CD8-positive, alpha-beta memory T cell (primary cell): ENCODE results near the gene LAMA3. TPM values are rescaled to one million over a fixed set of nuclear protein-coding genes. Genes with fewer than 3 reads are reported as not detected.

Source experiments
- CTCF ChIA-PET: fragments of 350-600 bp; sonication (Branson Sonifier 250); formaldehyde crosslinking; loops from one replicate; lab custom pipeline; 2021; ENCODE audit warnings: antibody characterized with exemption; lab: Charles Lee
- POLR2A ChIA-PET: fragments of 350-600 bp; sonication (Branson Sonifier 250); formaldehyde crosslinking; loops from one replicate; lab custom pipeline; 2021; ENCODE audit warnings: antibody characterized with exemption; lab: Charles Lee
- DNase-seq, 5 donors: peaks; one replicate each; pipeline versions ENCODE4 v3.0.0 to v3.0.0-alpha.2; 2020 to 2022; ENCODE audit warnings: mixed read lengths in 1 of 5
- H3K27ac ChIP-seq: one replicate; pipeline ENCODE4 v1.7.0; 2013; ENCODE audit warnings: low read depth, mild to moderate bottlenecking, low read length, moderate library complexity
- H3K27me3 ChIP-seq: 2 replicates; pipeline ENCODE4 v1.7.0; 2013; ENCODE audit warnings: low read length, mild to moderate bottlenecking; ENCODE audit not compliant: insufficient read depth, poor library complexity, severe bottlenecking
- H3K36me3 ChIP-seq: 2 replicates; pipeline ENCODE4 v1.7.0; 2013; ENCODE audit warnings: mild to moderate bottlenecking, low read length, moderate library complexity; ENCODE audit not compliant: insufficient read depth
- H3K4me1 ChIP-seq: 2 replicates; pipeline ENCODE4 v1.7.0; 2013; ENCODE audit warnings: mild to moderate bottlenecking, low read length, moderate library complexity; ENCODE audit not compliant: insufficient read depth
- H3K4me3 ChIP-seq: 2 replicates; pipeline ENCODE4 v1.7.0; 2013; ENCODE audit warnings: mild to moderate bottlenecking, low read length
- H3K9me3 ChIP-seq: 2 replicates; pipeline ENCODE4 v1.7.0; 2013; ENCODE audit warnings: mild to moderate bottlenecking, low read length
- H3K27ac Mint-ChIP-seq, 8 donors: one replicate each; pipeline ENCODE4 v1.8.0; 2020 to 2021; ENCODE audit warnings: mixed read lengths in 8 of 8, mild to moderate bottlenecking in 6 of 8, inconsistent platforms in 3 of 8, moderate library complexity in 3 of 8
- H3K27me3 Mint-ChIP-seq, 2 donors: one replicate each; pipeline ENCODE4 v1.8.0; 2020 to 2021; ENCODE audit warnings: mixed read lengths in 2 of 2, mild to moderate bottlenecking in 1 of 2, moderate library complexity in 1 of 2
- H3K36me3 Mint-ChIP-seq, 3 donors: one replicate each; pipeline ENCODE4 v1.8.0; 2020 to 2021; ENCODE audit warnings: mixed read lengths in 3 of 3, inconsistent platforms in 1 of 3, mild to moderate bottlenecking in 1 of 3
- H3K4me1 Mint-ChIP-seq, 3 donors: one replicate each; pipeline ENCODE4 v1.8.0; 2020 to 2021; ENCODE audit warnings: mixed read lengths in 3 of 3, inconsistent platforms in 1 of 3, mild to moderate bottlenecking in 1 of 3
- H3K4me3 Mint-ChIP-seq, 7 donors: one replicate each; pipeline ENCODE4 v1.8.0; 2020 to 2021; ENCODE audit warnings: mixed read lengths in 7 of 7, mild to moderate bottlenecking in 6 of 7, moderate library complexity in 4 of 7, inconsistent platforms in 2 of 7
- H3K9me3 Mint-ChIP-seq, 5 donors: one replicate each; pipeline ENCODE4 v1.8.0; 2020 to 2022; ENCODE audit warnings: mixed read lengths in 5 of 5, mild to moderate bottlenecking in 3 of 5, moderate library complexity in 2 of 5, inconsistent platforms in 1 of 5
- polyA plus RNA-seq: library from polyadenylated mRNA; unstranded; fragments of 300-500 nt; fragmentation: Illumina TruSeq; gene quantifications from one replicate; pipeline ENCODE4 v1.2.3, GENCODE V29; 2021
- total RNA-seq, 2 experiments: library from RNA; stranded (reverse); gene quantifications; one replicate each; pipeline ENCODE4 v1.2.3, GENCODE V29; 2021

Gene LAMA3
- total and polyA plus RNA-seq, 3 experiments from 2014 or later: 0.47 TPM; not detected in 2

DNA sequence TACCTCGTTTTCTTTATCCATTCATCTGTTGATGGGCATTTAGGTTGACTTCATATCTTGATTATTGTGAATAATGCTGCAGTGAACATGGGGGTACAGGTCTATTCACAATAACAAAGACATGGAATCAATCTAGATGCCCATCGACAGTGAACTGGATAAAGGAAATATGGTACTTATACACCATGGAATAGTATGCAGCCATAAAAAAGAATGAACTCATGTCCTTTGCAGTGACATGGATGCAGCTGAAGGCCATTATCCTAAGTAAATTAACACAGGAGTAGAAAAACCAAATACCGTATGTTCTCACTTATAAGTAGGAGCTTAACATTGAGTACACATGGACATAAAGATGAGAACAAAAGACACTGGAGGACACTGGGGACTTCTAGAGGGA is 111.6 kb downstream of the LAMA3 start:
- no peaks in the 10 kb centered on the region for H3K4me1 Mint-ChIP-seq
- H3K9me3 Mint-ChIP-seq: no peaks in the 10 kb centered on the region
- Histone ChIP-seq H3K4me1 (no peaks in the 10 kb centered on the region), H3K27me3 (no peaks in the 10 kb centered on the region), H3K27ac (no peak overlapping the region), H3K4me3 (no peak overlapping the region), H3K9me3 (no peaks in the 10 kb centered on the region), H3K36me3 (no peaks in the 10 kb centered on the region)
- H3K27ac Mint-ChIP-seq: no peak overlapping the region
- peaks cover 0 to 7% (median 1%) of the 10 kb centered on the region in 3 donors for H3K36me3 Mint-ChIP-seq
- CTCF ChIA-PET: no interaction called here
- no peak overlapping the region for H3K4me3 Mint-ChIP-seq
- POLR2A ChIA-PET: no interaction called here
- no peak for DNase-seq
- H3K27me3 Mint-ChIP-seq: peaks cover 22 to 32% of the 10 kb centered on the region in 2 donors

GRCh38 chr18:23802817-23803216 is 113.6 kb downstream of the LAMA3 start:
- Mint-ChIP-seq H3K4me1 (no peaks in the 10 kb centered on the region), H3K36me3 (peaks cover 0 to 4% (median 1%) of the 10 kb centered on the region in 3 donors), H3K27ac (no peak overlapping the region), H3K9me3 (no peaks in the 10 kb centered on the region), H3K27me3 (peaks cover 22 to 32% of the 10 kb centered on the region in 2 donors), H3K4me3 (no peak overlapping the region)
- POLR2A ChIA-PET: no interaction called here
- DNase-seq: no peak
- Histone ChIP-seq H3K27me3 (no peaks in the 10 kb centered on the region), H3K36me3 (no peaks in the 10 kb centered on the region), H3K27ac (no peak overlapping the region), H3K4me1 (no peaks in the 10 kb centered on the region), H3K9me3 (no peaks in the 10 kb centered on the region), H3K4me3 (no peak overlapping the region)
- CTCF ChIA-PET: no interaction called here

GRCh38 chr18:23803755-23804154 is 114.5 kb downstream of the LAMA3 start:
- H3K4me1 Mint-ChIP-seq: no peaks in the 10 kb centered on the region
- H3K27me3 Mint-ChIP-seq: peaks cover 17 to 32% of the 10 kb centered on the region in 2 donors
- Histone ChIP-seq H3K27me3 (no peaks in the 10 kb centered on the region), H3K4me1 (no peaks in the 10 kb centered on the region), H3K36me3 (no peaks in the 10 kb centered on the region), H3K4me3 (no peak overlapping the region), H3K9me3 (no peaks in the 10 kb centered on the region), H3K27ac (no peak overlapping the region)
- no peak overlapping the region for H3K27ac Mint-ChIP-seq
- no peak overlapping the region for H3K4me3 Mint-ChIP-seq
- CTCF ChIA-PET: no interaction called here
- no peak for DNase-seq
- POLR2A ChIA-PET: no interaction called here
- no peaks in the 10 kb centered on the region for H3K9me3 Mint-ChIP-seq
- H3K36me3 Mint-ChIP-seq: peaks cover 0 to 4% (median 0%) of the 10 kb centered on the region in 3 donors

GRCh38 chr18:23805898-23806297 is 116.6 kb downstream of the LAMA3 start:
- CTCF ChIA-PET: no interaction called here
- POLR2A ChIA-PET: no interaction called here

DNA sequence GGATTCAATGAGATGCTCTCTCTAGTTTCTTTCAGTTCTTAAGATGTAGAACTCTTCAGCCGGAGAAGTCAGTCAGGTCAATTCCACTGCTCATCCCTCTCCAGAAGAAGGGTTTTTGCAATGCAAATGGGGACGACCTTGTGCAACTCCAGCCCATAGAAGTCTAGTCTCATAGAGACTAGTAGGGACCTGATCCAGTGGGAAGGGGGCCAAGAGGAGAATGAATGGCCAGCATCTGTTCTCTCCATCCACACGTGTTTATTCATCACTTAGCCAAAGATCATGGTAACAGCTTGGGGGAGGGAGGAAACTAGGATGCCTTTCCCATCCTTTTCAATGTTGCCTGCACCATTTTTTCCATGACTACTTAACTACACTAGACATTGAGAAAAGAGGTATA is 120.2 kb downstream of the LAMA3 start:
- Histone ChIP-seq H3K4me3 (no peak overlapping the region), H3K36me3 (no peaks in the 10 kb centered on the region), H3K27me3 (no peaks in the 10 kb centered on the region), H3K27ac (no peak overlapping the region), H3K4me1 (peaks cover 15% of the 10 kb centered on the region), H3K9me3 (no peaks in the 10 kb centered on the region)
- no peak for DNase-seq
- peaks cover 16 to 30% (median 26%) of the 10 kb centered on the region in 3 donors for H3K4me1 Mint-ChIP-seq
- ChIA-PET CTCF (interaction anchor here (1.1 kb wide), 1 partner anchor 311 kb away, joined by 3 read pairs; no protein-coding TSS in a partner anchor), POLR2A (no interaction called here)
- no peak overlapping the region for H3K27ac Mint-ChIP-seq
- no peaks in the 10 kb centered on the region for H3K36me3 Mint-ChIP-seq
- H3K4me3 Mint-ChIP-seq: no peak overlapping the region
- H3K9me3 Mint-ChIP-seq: no peaks in the 10 kb centered on the region
- peaks cover 0 to 4% of the 10 kb centered on the region in 2 donors for H3K27me3 Mint-ChIP-seq

More at GRCh38 chr18:23805898-23806297, 116.6 kb downstream of the LAMA3 start:
- peaks cover 11 to 16% (median 15%) of the 10 kb centered on the region in 3 donors for H3K4me1 Mint-ChIP-seq
- peaks cover 0 to 4% (median 0%) of the 10 kb centered on the region in 3 donors for H3K36me3 Mint-ChIP-seq
- no peaks in the 10 kb centered on the region for H3K27me3 ChIP-seq
- no peak for DNase-seq
- H3K36me3 ChIP-seq: no peaks in the 10 kb centered on the region
- no peaks in the 10 kb centered on the region for H3K9me3 ChIP-seq
- peaks cover 9% of the 10 kb centered on the region for H3K4me1 ChIP-seq
- no peaks in the 10 kb centered on the region for H3K9me3 Mint-ChIP-seq
- peaks cover 10 to 16% of the 10 kb centered on the region in 2 donors for H3K27me3 Mint-ChIP-seq
- no peak overlapping the region for H3K27ac Mint-ChIP-seq
- H3K4me3 ChIP-seq: no peak overlapping the region
- H3K27ac ChIP-seq: no peak overlapping the region
- H3K4me3 Mint-ChIP-seq: no peak overlapping the region

GRCh38 chr18:23810396-23810795 is 121.1 kb downstream of the LAMA3 start:
- H3K27me3 Mint-ChIP-seq: no peaks in the 10 kb centered on the region
- H3K36me3 Mint-ChIP-seq: no peaks in the 10 kb centered on the region
- no peak overlapping the region for H3K4me3 Mint-ChIP-seq
- Histone ChIP-seq H3K27ac (no peak overlapping the region), H3K36me3 (no peaks in the 10 kb centered on the region), H3K9me3 (no peaks in the 10 kb centered on the region), H3K4me1 (peaks cover 15% of the 10 kb centered on the region), H3K4me3 (no peak overlapping the region), H3K27me3 (no peaks in the 10 kb centered on the region)
- peaks cover 16 to 30% (median 26%) of the 10 kb centered on the region in 3 donors for H3K4me1 Mint-ChIP-seq
- POLR2A ChIA-PET: no interaction called here
- no peaks in the 10 kb centered on the region for H3K9me3 Mint-ChIP-seq
- CTCF ChIA-PET: interaction anchor here (2.0 kb wide), 1 partner anchor 310 kb away, joined by 4 read pairs; no protein-coding TSS in a partner anchor
- peak overlapping the region in 2 of 8 donors; percentile 24 to 63 for H3K27ac Mint-ChIP-seq
- peak; percentile 3 to 65 (median 29) for DNase-seq

GRCh38 chr18:23811176-23811575 is 121.9 kb downstream of the LAMA3 start:
- Mint-ChIP-seq H3K9me3 (no peaks in the 10 kb centered on the region), H3K4me1 (peaks cover 16 to 30% (median 26%) of the 10 kb centered on the region in 3 donors), H3K4me3 (no peak overlapping the region), H3K27ac (peak overlapping the region in 1 of 8 donors; percentile 24), H3K27me3 (no peaks in the 10 kb centered on the region), H3K36me3 (no peaks in the 10 kb centered on the region)
- POLR2A ChIA-PET: no interaction called here
- Histone ChIP-seq H3K27ac (no peak overlapping the region), H3K4me3 (no peak overlapping the region), H3K27me3 (no peaks in the 10 kb centered on the region), H3K36me3 (no peaks in the 10 kb centered on the region), H3K4me1 (peaks cover 15% of the 10 kb centered on the region), H3K9me3 (no peaks in the 10 kb centered on the region)
- no peak for DNase-seq
- CTCF ChIA-PET: interaction anchor here (1.0 to 2.0 kb wide), 6 partner anchors 107 to 312 kb away, joined by 3 to 10 read pairs (median 4); no protein-coding TSS in a partner anchor

DNA sequence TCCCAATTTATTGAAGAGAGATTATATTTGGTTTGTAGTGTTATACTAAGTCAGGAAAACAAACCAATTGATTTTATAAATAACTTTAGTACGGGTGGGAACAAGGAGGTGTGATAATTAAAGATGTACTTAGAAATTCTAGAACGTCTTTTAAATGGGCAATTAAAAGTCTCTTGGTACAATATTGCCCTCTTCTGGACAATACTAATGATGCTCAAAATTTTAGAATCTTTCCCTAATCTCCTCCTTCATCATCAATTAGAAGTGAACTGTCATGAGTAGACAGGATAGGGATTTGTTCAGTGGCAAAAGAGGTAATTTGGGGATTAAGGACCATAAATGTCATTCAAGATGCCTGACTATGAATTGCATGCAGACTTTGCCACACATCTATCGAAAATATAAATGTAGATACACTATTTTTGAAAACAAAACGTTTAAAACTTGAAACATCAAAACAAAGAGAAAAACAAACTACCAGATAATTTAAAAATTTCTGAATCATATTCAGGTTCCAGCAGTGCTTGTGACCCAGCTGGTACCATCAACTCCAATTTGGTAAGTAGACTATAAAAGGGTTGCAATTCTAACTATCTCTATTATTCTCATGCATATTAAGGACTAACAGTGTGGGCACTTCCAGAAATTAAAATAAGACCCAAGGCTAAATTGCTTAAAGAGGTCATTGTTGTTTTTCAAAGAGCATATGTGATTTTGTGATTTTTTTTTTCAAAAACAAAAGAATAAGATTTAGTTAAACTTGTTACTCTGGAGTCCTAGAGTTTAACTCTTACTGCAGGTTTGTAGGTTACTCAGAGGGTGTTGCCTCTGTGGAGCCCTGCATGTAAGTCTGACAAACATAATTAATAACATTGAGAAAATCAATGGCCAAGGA is 123.5 kb downstream of the LAMA3 start:
- peak overlapping the region in 1 of 8 donors; percentile 3 for H3K27ac Mint-ChIP-seq
- no peak overlapping the region for H3K4me3 Mint-ChIP-seq

More for the DNA sequence above, 123.5 kb downstream of the LAMA3 start:
- Mint-ChIP-seq H3K4me1 (peaks cover 16 to 30% (median 26%) of the 10 kb centered on the region in 3 donors), H3K9me3 (no peaks in the 10 kb centered on the region), H3K27me3 (no peaks in the 10 kb centered on the region), H3K36me3 (no peaks in the 10 kb centered on the region)
- H3K4me3 ChIP-seq: no peak overlapping the region
- H3K4me1 ChIP-seq: peaks cover 15% of the 10 kb centered on the region
- ChIA-PET CTCF (interaction anchor here (0.7 to 1.7 kb wide), 4 partner anchors 16 to 378 kb away, joined by 3 to 10 read pairs (median 4); no protein-coding TSS in a partner anchor), POLR2A (no interaction called here)
- H3K9me3 ChIP-seq: no peaks in the 10 kb centered on the region
- no peaks in the 10 kb centered on the region for H3K27me3 ChIP-seq
- no peaks in the 10 kb centered on the region for H3K36me3 ChIP-seq
- no peak overlapping the region for H3K27ac ChIP-seq
- peak in 2 of 5 donors; percentile 19 to 20 for DNase-seq
